ENCODE data around the gene HSPG2. TPM values are rescaled to one million over a fixed set of nuclear protein-coding genes. Genes with fewer than 3 reads are reported as not detected.

Gene HSPG2
- total and polyA plus RNA-seq, 9 of the 15 experiments (the other 6 are each of a cell fraction or from before 2014, with no cell fraction given), result 0.14 to 160 (median 15.7) TPM

- no peak for TF ChIP-seq BCLAF1 (IDR thresholded peaks at IDR 0.05; ENCODE audit: borderline replicate concordance in 1 of 2, control insufficient read depth in 1 of 2, low read depth in 2 of 2, low read length in 1 of 2)
- peak; percentile 34 for TF ChIP-seq ZNF592 (IDR thresholded peaks at IDR 0.05)
- no peak for TF ChIP-seq ZBTB1 (CRISPR knock-in tag; IDR thresholded peaks at IDR 0.05; ENCODE audit: borderline replicate concordance, low read depth)
- no peak for TF ChIP-seq ZBED1 (IDR thresholded peaks at IDR 0.05)
- peak; percentile 44 for TF ChIP-seq ZFP36 (IDR thresholded peaks at IDR 0.05; ENCODE audit: low read depth, low read length, partially characterized antibody)
- no peak for TF ChIP-seq KAT7 (CRISPR knock-in tag; IDR thresholded peaks at IDR 0.05; ENCODE audit: borderline replicate concordance)
- no peak for TF ChIP-seq MLX (CRISPR knock-in tag; conservative IDR thresholded peaks at IDR 0.05)
- no peak for TF ChIP-seq PHF21A (IDR thresholded peaks at IDR 0.05; ENCODE audit: borderline replicate concordance, low read depth)
- TF ChIP-seq ZBTB43 (CRISPR knock-in tag; IDR thresholded peaks at IDR 0.05), result no peak
- no peak for TF ChIP-seq TSHZ1 (CRISPR knock-in tag; IDR thresholded peaks at IDR 0.05)
- no peak for TF ChIP-seq LEF1 (IDR thresholded peaks at IDR 0.05)
- TF ChIP-seq IFI16 (CRISPR knock-in tag; IDR thresholded peaks at IDR 0.05), result no peak
- no peak for TF ChIP-seq RBM39 (optimal IDR thresholded peaks at IDR 0.05; ENCODE audit: low read depth, low read length)
Measured at GRCh38 chr1:21921100-21921875, 15.8 kb downstream of the HSPG2 start (continued).
